HG03066 (cell line): ENCODE measurements around the gene TBX15.
"Not testable (repeated sequence)": the region's sequence is repeated elsewhere in the genome, so short reads cannot be mapped to it uniquely, and the experiment has no call there.

Experiments used
- ATAC-seq: cut with Tn5 transposase; IDR thresholded peaks from one replicate; pipeline ENCODE4 v1.9.1; 2021; ENCODE audit warnings: low read depth; ENCODE audit not compliant: unreplicated experiment

The TBX15 gene

DNA sequence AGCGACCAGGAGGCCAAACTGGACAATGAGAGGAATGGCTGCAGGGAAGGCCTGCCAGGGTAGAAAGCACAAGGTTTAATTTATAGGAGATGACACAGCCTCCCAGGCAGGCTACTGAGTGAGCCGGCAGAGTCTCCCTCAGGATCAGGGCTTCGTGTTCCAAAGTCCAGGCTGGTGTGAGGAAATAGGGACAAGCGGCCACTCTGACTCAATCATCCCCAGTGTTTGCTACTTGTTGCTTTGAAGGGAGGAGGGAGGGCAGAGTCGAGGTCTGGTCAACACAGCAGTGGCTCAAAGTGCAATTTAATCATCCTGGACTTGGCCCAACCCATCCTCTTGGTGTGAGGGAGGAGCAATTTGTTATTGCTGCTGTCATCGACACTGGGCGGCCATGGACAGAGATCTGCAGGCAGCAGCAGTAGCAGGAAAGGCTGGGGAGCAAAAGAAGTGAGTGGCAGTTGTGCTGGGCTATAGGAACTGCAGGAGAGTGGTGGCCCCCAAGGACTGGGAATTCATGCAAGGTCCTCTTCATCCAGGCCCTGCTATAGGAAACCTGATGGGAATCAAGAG, 27.5 kb downstream of the TBX15 start:
- ATAC-seq = peak; percentile 3

DNA sequence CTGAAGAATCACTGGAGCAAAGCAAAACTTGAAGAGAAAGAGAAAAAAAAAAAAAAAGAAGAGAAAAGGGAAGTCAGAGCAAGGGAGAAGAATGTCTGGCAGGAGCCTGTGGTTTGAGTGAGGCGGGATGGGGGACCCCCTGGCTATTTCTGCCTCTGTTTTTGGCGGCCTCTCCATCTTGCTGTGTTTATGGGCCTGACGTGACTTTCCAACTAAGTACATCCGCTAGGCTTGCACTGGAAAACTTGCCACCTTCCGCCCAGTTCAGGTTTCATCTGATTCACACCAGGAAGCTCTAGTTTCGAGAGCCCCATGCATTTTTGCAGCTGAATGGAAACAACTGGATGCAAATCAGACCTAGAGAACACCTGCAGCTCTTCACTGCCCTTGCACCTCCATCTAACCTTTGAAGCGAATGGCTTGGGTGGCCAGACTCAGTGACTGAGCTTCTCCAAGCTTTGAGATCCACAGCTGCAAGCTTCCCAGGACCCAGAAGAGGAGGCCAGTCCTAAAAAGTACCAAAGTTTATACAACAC, 28.0 kb downstream of the TBX15 start:
- peak; percentile 91 for ATAC-seq

DNA sequence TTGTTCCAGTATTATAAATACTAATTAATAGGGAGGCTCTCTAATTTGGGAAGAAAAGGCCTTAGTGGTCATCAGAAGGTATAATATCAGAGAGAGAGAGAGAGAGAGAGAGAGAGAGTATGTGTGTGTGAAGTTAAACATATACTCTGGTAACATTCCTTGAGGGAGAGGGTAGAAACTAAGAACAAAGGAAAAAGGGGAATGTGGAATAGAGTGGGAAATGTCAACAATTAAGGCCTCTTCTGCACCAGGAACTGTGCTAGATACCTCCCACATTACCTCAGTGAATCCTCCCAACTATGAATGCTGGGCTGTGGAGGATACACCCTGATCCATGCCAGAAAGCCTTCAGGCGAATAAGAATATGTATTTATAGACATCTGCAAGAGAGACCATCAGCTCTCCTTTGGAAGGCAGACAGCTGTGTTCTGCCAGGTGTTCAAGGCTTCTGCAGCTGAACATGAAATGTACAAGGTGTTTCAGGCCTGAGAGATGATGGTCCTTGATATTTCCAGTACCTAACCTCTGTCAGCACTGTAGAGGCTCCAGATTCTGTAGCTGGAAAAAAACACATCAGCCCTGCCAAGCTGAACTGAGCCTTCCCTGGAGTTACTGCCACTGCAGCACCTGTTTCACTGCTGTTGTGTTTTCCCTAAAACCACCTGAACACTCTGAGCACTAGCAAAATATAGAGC, 29.1 kb downstream of the TBX15 start:
- no peak for ATAC-seq

DNA sequence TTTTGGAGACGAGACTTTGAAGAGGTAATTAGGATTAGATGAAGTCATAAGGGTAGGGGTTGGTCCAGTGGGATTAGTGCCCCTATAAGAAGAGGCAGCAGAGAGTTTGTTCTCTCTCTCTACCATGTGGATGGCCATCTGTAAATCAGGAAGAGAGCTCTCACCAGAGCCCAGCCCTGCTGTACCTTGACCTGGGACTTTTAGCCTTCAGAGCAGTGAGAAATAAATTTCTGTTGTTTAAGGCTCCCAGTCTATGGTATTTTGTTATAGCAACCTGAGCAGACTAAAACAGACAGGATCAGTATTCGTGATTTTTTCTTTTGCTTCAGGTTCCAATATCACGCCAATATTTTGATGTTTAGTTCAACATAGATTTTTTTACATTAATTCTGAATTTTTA, 30.0 kb downstream of the TBX15 start:
- no peak for ATAC-seq

DNA sequence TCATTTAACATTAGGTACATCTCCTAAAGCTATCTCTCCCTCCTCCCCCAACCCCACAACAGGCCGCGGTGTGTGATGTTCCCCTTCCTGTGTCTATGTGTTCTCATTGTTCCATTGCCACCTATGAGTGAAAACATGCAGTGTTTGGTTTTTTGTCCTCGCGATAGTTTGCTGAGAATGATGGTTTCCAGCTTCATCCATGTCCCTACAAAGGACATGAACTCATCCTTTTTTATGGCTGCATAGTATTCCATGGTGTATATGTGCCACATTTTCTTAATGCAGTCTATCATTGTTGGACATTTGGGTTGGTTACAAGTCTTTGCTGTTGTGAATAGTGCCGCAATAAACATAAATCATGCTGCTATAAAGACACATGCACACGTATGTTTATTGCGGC, 30.6 kb downstream of the TBX15 start:
- not testable (repeated sequence) for ATAC-seq

DNA sequence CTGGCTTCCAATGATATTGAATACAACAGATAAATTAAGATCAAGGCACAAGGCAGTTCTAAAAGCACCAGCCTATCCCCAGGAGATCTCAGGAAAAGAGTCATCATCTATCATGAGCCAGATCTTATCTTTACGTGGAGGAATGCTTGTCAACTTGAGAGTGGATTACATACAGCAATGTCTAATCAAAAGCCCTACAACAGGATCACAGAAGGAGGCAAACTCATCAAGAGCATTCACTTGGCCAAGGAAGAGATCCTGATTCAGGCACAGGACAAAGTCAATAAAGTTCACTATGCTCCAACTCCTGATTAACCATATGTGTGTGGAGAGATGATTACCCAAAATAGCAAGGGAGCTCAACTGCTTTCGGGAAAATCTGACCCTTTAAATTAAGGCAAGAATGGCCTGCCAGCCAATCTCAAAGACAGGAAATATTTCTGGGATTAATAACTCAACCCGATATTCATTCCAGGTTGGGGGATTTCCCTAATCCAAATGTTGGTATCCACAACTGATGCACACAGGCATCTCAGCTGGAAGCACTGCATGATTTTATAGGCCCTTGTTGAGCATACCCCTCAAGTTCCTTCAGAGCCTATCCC, 33.7 kb downstream of the TBX15 start:
- ATAC-seq = no peak

DNA sequence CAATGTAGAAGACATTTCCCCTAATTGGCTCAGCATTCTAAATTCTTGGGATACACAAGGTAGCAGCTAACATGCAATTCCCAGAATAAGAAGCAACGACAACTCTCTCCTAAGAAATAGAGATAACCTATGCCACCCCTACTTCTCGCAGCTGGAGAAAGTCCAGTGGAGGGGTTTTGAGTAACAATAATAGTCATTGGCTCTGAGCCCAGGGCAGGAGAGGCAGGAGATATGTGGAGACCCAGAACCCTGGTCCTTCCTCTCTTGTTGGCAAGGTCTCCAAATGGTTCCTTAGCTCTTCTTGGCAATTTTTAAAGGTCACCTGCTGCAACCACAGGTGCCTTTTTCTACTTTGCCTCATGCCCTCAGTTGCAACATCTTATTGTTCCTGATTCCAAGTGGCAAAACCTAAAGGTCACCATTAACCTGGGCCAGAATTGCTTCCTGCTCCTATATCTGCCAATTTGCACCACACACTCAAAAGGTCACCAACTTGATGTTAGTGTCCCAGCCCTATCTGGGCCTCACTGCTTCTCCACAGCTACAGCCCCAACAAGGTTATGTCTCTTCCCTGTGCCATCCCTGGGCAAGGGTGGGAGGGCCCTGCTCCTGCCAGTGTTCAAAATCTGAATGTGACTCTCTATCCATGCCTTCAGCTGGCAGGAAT, 36.7 kb downstream of the TBX15 start:
- no peak for ATAC-seq

DNA sequence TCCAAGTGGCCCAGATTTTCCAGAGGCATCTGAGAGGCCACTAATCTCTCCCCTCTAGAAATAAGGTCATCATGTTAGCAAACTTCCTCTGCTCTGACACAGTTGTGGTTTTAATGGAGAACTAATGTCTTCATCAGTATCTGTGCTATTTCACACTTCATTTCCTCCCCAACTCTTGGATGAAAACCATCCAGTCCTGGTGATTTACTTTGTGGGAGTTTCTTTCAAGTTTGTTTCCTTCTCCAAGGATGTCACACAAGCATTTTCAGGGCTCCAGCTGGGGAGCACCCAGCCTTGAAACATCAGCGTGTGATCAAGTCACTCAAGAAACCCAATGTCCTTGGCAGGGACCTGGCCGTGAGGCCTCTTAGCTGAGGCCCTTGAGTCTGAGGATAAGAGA, 38.8 kb downstream of the TBX15 start:
- ATAC-seq = no peak

DNA sequence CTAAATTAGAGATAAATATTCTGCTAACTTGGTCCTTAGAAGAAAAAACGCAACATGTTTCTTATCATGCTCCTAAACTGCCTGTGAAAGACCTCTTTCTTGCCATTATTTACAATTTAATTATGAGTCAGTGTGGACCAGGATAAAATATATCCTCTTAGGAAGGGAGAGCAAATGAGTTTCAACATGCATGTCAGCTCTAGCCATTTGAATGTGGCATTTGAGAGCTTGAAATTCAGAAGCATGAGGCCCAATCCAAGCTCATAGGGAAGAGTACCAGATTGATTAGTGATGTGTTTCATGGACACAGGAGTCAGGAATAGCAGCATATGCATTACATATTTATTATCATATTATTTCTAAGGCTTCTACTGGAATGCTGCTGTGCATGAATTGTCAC, 39.3 kb downstream of the TBX15 start:
- ATAC-seq = no peak

DNA sequence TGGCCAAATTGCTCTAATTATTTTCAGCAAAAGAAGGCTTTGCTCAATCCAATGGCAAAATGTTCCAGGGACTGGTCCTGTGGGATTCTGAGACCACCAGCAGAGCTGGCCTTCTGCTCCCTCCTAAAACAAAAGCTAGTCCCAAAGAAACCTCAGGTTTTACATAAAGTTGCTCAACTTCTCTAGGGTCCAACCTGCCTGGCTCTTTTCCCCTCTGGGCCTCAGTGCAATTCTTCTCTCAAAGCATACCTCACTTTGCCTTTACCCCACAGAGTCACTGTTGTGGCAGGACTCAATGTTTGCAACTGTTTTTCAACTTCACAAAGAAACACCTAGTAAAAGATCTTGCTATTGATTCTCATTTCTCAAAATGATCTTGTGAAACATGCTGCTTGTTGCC, 39.8 kb downstream of the TBX15 start:
- no peak for ATAC-seq

DNA sequence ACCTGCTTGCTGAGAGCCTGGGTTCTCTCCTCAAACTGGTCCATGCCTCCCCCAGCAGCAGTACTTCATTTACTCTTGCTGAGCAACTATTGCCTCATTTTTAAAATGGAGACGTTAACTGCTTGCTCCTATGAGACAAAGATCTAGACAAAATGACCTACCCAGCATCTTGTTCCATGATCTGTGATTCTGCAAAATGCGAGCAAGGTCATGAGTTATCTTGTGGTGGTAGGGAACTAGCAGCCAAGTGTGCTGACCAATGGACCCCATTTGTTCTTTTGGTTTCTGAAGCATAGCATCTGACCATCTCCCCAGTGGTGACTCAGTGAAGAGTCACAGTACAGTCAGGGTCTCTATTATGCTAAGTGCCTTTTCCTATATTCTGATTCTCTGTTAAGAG, 40.4 kb downstream of the TBX15 start:
- ATAC-seq = no peak

DNA sequence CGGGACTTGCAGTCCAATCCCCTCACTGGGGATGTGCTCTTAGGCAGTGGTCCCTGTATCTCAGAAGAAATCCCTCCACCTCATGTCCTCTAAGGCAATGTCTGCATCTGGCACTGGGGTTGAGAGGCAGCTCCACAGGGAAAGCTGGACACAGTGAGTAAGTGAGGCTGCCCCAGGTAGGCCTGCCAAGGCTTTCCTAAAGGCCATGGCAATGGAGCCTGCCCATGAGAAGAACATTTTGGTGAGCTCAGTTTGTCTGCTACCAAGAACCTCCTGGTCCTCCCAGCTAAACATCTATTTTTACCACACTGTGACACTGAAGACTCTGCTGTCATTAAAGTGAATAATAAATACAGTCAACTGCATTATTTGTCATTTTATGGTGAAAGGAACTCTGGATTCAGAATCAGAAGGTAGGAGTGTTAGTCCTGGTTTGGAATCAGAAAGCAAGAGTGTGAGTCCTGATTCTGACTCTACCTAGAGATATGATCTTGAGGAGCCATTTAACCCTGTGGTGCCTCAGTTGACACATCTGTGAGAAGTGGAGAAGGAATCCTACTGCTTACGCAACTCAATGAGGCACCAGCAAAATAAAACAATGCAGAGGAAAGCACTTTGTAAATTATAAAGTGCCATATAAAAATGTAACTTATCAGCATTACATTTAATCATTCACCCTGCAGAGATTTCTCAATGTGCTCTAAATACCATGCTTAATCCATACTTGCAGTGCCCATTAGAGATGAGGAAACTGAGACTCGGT, 41.0 kb downstream of the TBX15 start:
- ATAC-seq = no peak

DNA sequence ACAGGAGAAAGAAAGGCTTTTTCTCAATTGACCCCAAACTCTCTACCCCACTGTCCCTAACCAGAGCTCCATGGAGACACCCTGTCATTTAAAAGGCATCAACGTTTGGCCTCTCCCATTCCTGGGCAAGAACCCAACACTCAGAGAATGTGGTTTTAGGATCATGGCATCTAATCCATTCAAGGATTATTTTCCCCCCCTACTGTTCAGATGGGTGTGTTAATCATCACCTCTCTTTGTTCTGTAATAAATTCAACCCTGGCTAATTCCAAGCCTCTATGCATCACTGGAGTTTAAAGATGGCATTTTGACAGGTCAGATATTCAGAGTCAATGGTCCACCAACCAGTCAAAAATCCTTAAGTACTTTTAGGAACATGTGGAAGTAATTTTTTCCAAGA, 42.7 kb downstream of the TBX15 start:
- ATAC-seq = no peak

DNA sequence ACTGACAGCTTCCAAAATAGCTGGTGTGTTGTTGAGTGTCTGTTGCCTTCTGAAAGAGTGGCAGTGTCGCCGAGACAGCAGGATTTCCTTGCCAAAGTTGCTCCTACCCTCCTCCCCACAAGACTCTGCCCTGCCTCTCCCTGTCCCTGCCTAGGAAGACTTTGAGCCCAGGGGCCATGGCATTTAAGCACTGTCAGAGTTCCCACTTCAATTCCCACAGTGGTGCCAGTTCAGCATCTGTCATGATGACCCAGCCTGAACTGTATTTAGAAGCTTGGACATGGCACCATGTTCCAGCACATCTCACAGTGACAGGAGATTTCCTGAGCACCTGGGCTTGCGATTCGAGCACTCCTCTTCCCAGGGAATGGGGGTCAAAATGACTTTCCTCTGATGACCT, 43.6 kb downstream of the TBX15 start:
- ATAC-seq = no peak

DNA sequence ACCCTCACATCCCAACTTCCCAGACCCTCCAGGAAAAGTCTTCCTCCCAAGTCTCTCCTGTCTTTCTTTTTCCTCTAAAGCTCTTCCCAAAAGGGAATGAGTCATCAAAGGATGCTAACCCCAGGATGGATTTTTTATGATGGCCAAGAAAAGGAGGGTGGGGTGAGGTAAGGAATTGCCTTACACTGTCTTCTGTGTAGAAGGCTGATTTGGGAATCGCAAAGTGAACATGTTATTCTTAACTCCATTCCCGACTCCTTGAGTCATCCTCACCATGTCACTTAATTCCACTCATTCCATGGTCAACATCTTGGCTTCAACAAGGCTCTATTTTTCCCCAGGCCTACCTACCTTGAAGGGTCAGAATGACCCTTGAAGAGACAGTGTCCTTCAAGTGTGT, 44.0 kb downstream of the TBX15 start:
- ATAC-seq = no peak

DNA sequence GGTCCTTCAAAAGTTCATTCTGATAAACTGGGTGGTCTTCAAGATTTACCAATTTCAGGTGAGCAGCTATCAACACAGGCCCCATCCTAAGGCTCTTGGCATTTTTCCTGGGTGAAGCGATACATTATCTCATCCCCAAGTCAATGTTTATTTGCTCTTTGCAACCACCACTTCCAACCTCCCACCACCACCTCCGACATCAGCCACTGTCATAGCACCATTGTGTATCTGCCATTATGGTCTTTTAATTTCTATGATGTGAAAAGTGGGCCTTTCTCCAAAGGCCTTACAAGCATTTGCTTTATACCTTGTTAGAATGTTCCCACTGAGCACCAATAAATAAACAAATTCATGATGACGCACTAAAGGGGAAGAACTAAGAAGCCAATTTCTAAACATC, 47.2 kb downstream of the TBX15 start:
- ATAC-seq = no peak

DNA sequence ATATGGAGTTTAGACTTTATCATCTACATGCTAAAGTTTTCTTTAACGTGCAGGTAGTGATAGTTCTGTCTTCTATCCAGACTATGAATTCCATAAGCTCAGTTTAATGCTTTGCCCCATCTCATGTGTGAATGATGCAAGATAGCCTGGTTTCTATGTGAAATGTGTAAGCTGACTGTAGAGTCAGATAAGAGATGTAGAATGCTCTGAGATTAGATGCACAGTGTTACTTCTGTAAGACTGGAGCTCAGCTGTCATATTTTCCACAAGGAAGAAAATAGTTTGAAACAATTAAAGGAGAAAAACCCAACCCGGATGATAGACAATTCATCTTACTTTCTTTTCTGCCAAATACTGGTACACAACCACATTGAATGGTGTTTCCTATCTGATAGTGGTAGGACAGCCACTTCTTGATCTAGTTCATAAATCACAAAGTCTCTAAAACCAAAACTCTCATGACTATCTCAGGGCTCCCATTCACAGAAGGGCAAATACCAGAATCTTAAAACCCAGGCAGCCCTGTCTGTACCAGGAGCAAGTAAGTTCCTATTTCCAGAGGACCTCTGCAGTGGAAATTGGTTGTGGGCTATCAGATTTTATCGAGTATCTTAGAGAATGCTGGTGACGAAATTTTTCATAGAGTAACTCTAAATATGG, 50.6 kb downstream of the TBX15 start:
- ATAC-seq = no peak

DNA sequence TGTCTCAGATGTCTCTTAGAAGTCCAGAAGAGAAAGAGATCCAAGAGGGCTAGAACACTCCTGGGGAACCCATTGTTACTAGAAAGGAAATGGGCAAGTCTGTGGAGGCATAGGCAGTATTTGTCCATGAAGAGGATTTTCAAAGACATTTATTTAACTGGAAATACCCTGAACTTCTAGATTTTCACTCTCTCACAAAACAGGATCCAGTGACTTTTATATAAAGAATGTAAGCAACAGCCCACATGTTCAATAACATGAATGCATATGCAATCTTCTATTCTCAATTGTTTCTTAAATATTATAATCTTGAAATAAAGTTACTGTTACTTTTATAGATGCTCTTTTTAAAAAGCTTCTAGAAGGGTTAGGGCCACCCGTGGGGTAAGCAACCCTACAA, 53.4 kb downstream of the TBX15 start:
- ATAC-seq = no peak

DNA sequence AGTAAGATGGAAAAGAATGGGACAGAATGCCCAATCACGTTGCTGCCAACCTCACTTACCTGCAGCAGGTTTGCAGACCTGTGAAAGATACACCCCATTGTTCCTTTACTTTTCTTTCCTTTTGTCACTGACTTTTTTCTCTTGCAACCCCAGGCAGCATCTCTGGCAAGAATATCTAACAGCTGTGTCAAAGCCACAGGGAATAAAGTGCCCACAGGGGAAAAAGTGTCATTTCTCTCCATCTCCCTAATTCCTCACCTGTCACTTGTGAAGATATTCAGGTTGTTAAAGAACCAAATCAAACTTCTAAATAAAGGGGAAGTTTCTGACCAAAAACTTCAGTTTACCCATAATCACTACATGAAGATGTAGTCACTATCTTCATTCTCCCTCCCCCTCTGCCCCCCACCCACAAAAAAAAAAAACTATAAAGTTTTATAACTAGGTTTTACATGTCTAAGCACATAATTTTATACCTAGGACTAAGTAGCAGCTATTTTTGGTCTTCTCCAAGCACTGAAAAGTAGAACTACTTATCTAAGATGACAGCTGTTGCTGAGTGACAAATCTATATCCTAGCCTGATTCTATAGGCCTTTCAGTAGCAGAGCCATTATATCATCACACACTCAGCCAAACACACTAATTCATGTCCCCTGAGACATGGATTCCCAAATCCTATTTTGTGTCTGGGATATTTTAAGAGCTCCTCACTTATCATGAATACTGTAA, 54.9 kb downstream of the TBX15 start:
- ATAC-seq = no peak

DNA sequence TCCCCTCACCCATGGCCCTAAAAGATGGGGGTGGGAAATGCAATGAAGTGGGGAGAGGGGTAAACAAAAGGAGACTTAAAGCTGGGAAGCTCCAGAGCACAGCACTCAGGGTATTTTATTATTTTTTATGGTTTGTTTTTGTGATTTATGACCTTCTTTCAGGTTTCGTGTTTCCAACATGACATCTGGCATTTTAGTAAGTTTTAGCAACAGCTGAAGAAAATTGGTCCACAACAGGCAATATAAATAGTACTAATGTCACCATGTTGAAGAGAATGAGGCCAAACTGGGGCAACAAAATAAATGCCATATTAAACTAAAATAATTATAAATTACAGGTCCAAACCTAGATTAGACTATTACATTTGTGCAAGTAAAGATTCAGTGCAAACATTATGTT, 56.3 kb downstream of the TBX15 start:
- ATAC-seq = no peak
